ENCODE results near the gene ATXN2L. TPM values are rescaled to one million over a fixed set of nuclear protein-coding genes. Genes with fewer than 3 reads are reported as not detected.
A peak's percentile ranks its signal among the peaks of the same experiment; 100 is the strongest.

The ATXN2L gene
- total RNA-seq, 1 donor from 2014 or later: 22.8 TPM

- no peak for DNase-seq (ENCODE audit: low read depth in 2 of 2)
Measured at GRCh38 chr16:28835864-28836760, 13.3 kb downstream of the ATXN2L start.

- DNase-seq (ENCODE audit: low read depth in 2 of 2): no peak
Measured at GRCh38 chr16:28836761-28837064, 13.9 kb downstream of the ATXN2L start.

GRCh38 chr16:28837672-28838557 lies 15.1 kb downstream of the ATXN2L start:
- no peak for DNase-seq (ENCODE audit: low read depth in 2 of 2)

- DNase-seq (ENCODE audit: low read depth in 2 of 2): no peak
Measured at GRCh38 chr16:28838558-28838918, 15.7 kb downstream of the ATXN2L start.

- no peak for DNase-seq (ENCODE audit: low read depth in 2 of 2)
Measured at GRCh38 chr16:28839004-28839639, 16.3 kb downstream of the ATXN2L start.

GRCh38 chr16:28839899-28840298 lies 17.1 kb downstream of the ATXN2L start:
- no peak for DNase-seq (ENCODE audit: low read depth in 2 of 2)

- no peak for DNase-seq (ENCODE audit: low read depth in 2 of 2)
Measured at GRCh38 chr16:28842696-28843095, 19.9 kb downstream of the ATXN2L start.

GRCh38 chr16:28843766-28844165 lies 21.0 kb downstream of the ATXN2L start:
- DNase-seq (ENCODE audit: low read depth in 2 of 2): no peak

GRCh38 chr16:28844226-28844885 lies 21.6 kb downstream of the ATXN2L start:
- no peak for DNase-seq (ENCODE audit: low read depth in 2 of 2)

GRCh38 chr16:28845293-28845692 lies 22.5 kb downstream of the ATXN2L start:
- DNase-seq (ENCODE audit: low read depth in 2 of 2): peak; percentile 21 to 23

- DNase-seq (ENCODE audit: low read depth in 2 of 2): no peak
Measured at GRCh38 chr16:28845761-28846079, 22.9 kb downstream of the ATXN2L start.

GRCh38 chr16:28846080-28846932 lies 23.5 kb downstream of the ATXN2L start, which contains the start of gene TUFM:
TUFM (minus strand) TSS chr16:28846348; CDS start chr16:28846269, 79 bp downstream.
- DNase-seq (ENCODE audit: low read depth in 2 of 2): peak; percentile 99

- DNase-seq (ENCODE audit: low read depth in 2 of 2): peak in 1 of 2 donors; percentile 11
Measured at GRCh38 chr16:28846933-28847273, 24.1 kb downstream of the ATXN2L start.

GRCh38 chr16:28858421-28858820 lies 35.6 kb downstream of the ATXN2L start:
- no peak for DNase-seq (ENCODE audit: low read depth in 2 of 2)

- no peak for DNase-seq (ENCODE audit: low read depth in 2 of 2)
Measured at GRCh38 chr16:28859326-28859725, 36.5 kb downstream of the ATXN2L start.

GRCh38 chr16:28863929-28864793 lies 41.4 kb downstream of the ATXN2L start:
- peak; percentile 44 to 50 for DNase-seq (ENCODE audit: low read depth in 2 of 2)

GRCh38 chr16:28865001-28865688 lies 42.3 kb downstream of the ATXN2L start:
- no peak for DNase-seq (ENCODE audit: low read depth in 2 of 2)

- no peak for DNase-seq (ENCODE audit: low read depth in 2 of 2)
Measured at GRCh38 chr16:28865722-28866453, 43.1 kb downstream of the ATXN2L start.

GRCh38 chr16:28866454-28866804 lies 43.6 kb downstream of the ATXN2L start:
- DNase-seq (ENCODE audit: low read depth in 2 of 2): no peak

Measured in lung microvascular endothelial cell (primary cell).